Caki2 (cell line): ENCODE measurements around the gene SIRT3. TPM values are rescaled to one million over a fixed set of nuclear protein-coding genes. Genes with fewer than 3 reads are reported as not detected.

ENCODE experiments used
- DNase-seq: peaks from one replicate; pipeline ENCODE4 v3.0.0-alpha.2; 2015; ENCODE audit warnings: low read depth
- in situ Hi-C: cut with HindIII; loops from 2 replicates; pipeline ENCODE4 v1.10.0; 2016; ENCODE audit warnings: low sequenced_read_pairs, low pct_unique_long_range_greater_than_20kb, mixed read lengths
- total RNA-seq: library from RNA; depleted of rRNA; stranded (reverse); fragments of >200 nt; shearing (Covaris generic); gene quantifications from 2 replicates; pipeline ENCODE4 v1.2.3, GENCODE V29; 2014; ENCODE audit warnings: low replicate concordance

The SIRT3 gene
- total RNA-seq, 1 experiment from 2014 or later = 25.1 TPM

- in situ Hi-C loops = no loop called here
- no peak for DNase-seq
Observed at GRCh38 chr11:209275-210121, 26.6 kb downstream of the SIRT3 start.

- DNase-seq = no peak
- in situ Hi-C loops = no loop called here
Observed at GRCh38 chr11:208917-209260, 27.3 kb downstream of the SIRT3 start.

- peak; percentile 76 for DNase-seq
- in situ Hi-C loops = no loop called here
Observed at GRCh38 chr11:208181-208916, 27.8 kb downstream of the SIRT3 start.

- in situ Hi-C loops = no loop called here
- DNase-seq = no peak
Observed at GRCh38 chr11:207863-208180, 28.3 kb downstream of the SIRT3 start.

- in situ Hi-C loops = no loop called here
- peak; percentile 97 for DNase-seq
Observed at GRCh38 chr11:207208-207862, 28.8 kb downstream of the SIRT3 start, which contains the start of the genes BET1L and RIC8A. BET1L (minus strand) TSS chr11:207399; CDS start chr11:207321, 78 bp downstream. RIC8A (plus strand) TSS chr11:207708; CDS start chr11:208855, 1,147 bp downstream.

- in situ Hi-C loops = no loop called here
- no peak for DNase-seq
Observed at GRCh38 chr11:206526-207207, 29.5 kb downstream of the SIRT3 start.

- no peak for DNase-seq
Observed at GRCh38 chr11:206002-206384, 30.1 kb downstream of the SIRT3 start.

GRCh38 chr11:205221-206001 is 30.7 kb downstream of the SIRT3 start:
- no peak for DNase-seq
- in situ Hi-C loops = no loop called here

More at GRCh38 chr11:206002-206384, 30.1 kb downstream of the SIRT3 start:
- in situ Hi-C loops = no loop called here

- DNase-seq = no peak
- in situ Hi-C loops = no loop called here
Observed at GRCh38 chr11:204587-205109, 31.5 kb downstream of the SIRT3 start.

GRCh38 chr11:203945-204586 is 32.1 kb downstream of the SIRT3 start:
- DNase-seq = no peak
- in situ Hi-C loops = no loop called here

GRCh38 chr11:203056-203944 is 32.8 kb downstream of the SIRT3 start:
- no peak for DNase-seq
- in situ Hi-C loops = no loop called here

- no peak for DNase-seq
- in situ Hi-C loops = no loop called here
Observed at GRCh38 chr11:202490-202889, 33.7 kb downstream of the SIRT3 start.

- DNase-seq = no peak
- in situ Hi-C loops = no loop called here
Observed at GRCh38 chr11:201966-202365, 34.2 kb downstream of the SIRT3 start.

GRCh38 chr11:200224-201003 is 35.7 kb downstream of the SIRT3 start:
- no peak for DNase-seq
- in situ Hi-C loops = no loop called here

GRCh38 chr11:199782-200181 is 36.4 kb downstream of the SIRT3 start:
- in situ Hi-C loops = no loop called here
- no peak for DNase-seq
